K562 (cell line): ENCODE data around the gene AQP9. TPM values are rescaled to one million over a fixed set of nuclear protein-coding genes. Genes with fewer than 3 reads are reported as not detected.

Experiments used
- ATAC-seq: fragments of 200-7000 bp; cut with Tn5 transposase; 3 replicates; pipeline ENCODE4 v1.9.1; 2020; ENCODE audit warnings: moderate library complexity
- BruUV-seq: library from RNA; stranded (reverse); fragments of 400-500 nt; replicated peaks from 2 replicates; lab custom pipeline; 2021; lab: Mats Ljungman, UMichigan
- CTCF ChIA-PET: fragments of 300-600 bp; formaldehyde crosslinking; extraction: SDS; loops from one replicate; lab custom pipeline; 2021; ENCODE audit warnings: low intra/inter-chr PET ratio; lab: Yijun Ruan, JAX
- POLR2A ChIA-PET: fragments of 300-600, 350-650 bp; sonication (Branson Sonifier 250); formaldehyde crosslinking; extraction: SDS; loops from one replicate; lab custom pipeline; 2021; ENCODE audit warnings: antibody characterized with exemption, inconsistent platforms; lab: Yijun Ruan, JAX
- DNase-seq, 4 experiments: peaks; one replicate each; pipeline versions ENCODE4 v3.0.0 to v3.0.0-alpha.2; 2011 to 2018; ENCODE audit warnings: low spot score in 3 of 4, mixed read lengths in 3 of 4; ENCODE audit errors: extremely low read depth in 1 of 4
- FAIRE-seq: peaks from 2 replicates; lab custom pipeline; 2011; peaks lifted over from hg19 to GRCh38; lab: Jason Lieb, UNC
- H2AFZ ChIP-seq: 2 replicates; pipeline ENCODE4 v1.6.0; 2011; ENCODE audit warnings: low read depth, low read length, control low read depth, inconsistent platforms
- H3K27ac ChIP-seq: fragments of 200-600 bp; 3 replicates; pipeline ENCODE4 v1.8.0; 2011; ENCODE audit warnings: low read depth, mild to moderate bottlenecking, control low read depth, inconsistent platforms, low read length, moderate library complexity, mixed read lengths; ENCODE audit errors: extremely low read depth
- H3K27me3 ChIP-seq, 2 experiments: fragments of 300-600 bp in 1 of 2; 2 replicates in 1 of 2; 3 replicates in 1 of 2; pipeline versions ENCODE4 v1.6.0 to v1.8.0; 2011; ENCODE audit warnings: inconsistent platforms in 2 of 2, low read length in 2 of 2, mild to moderate bottlenecking in 1 of 2, mixed read lengths in 1 of 2, moderate library complexity in 1 of 2; ENCODE audit not compliant: control insufficient read depth in 2 of 2, insufficient read depth in 2 of 2
- H3K36me3 ChIP-seq: fragments of 300-600 bp; 3 replicates; pipeline ENCODE4 v1.8.0; 2011; ENCODE audit warnings: mild to moderate bottlenecking, low read length, inconsistent platforms; ENCODE audit not compliant: control insufficient read depth, insufficient read depth
- H3K4me1 ChIP-seq, 2 experiments: fragments of 200-600 bp in 1 of 2; replicated peaks in 1 of 2; 2 replicates in 1 of 2; 3 replicates in 1 of 2; pipeline versions ENCODE4 v1.5.1 to v1.8.0; 2011; ENCODE audit warnings: inconsistent platforms in 2 of 2, low read length in 2 of 2, mild to moderate bottlenecking in 1 of 2, mixed read lengths in 1 of 2, moderate library complexity in 1 of 2; ENCODE audit not compliant: control insufficient read depth in 2 of 2, insufficient read depth in 2 of 2
- H3K4me2 ChIP-seq: 2 replicates; pipeline ENCODE4 v1.6.1; 2011; ENCODE audit warnings: low read length, control low read depth, inconsistent platforms, mixed read lengths; ENCODE audit not compliant: insufficient read depth
- H3K4me3 ChIP-seq: fragments of 200-600 bp; sonication (generic), shearing (Covaris generic); 2 replicates; pipeline ENCODE4 v1.5.1; 2016; ENCODE audit warnings: control low read depth, inconsistent platforms
- H3K79me2 ChIP-seq: fragments of 200-600 bp; 3 replicates; pipeline ENCODE4 v1.8.0; 2011; ENCODE audit warnings: low read length, inconsistent platforms; ENCODE audit not compliant: control insufficient read depth, insufficient read depth
- H3K9ac ChIP-seq, 2 experiments: 2 replicates each; pipeline versions ENCODE4 v1.6.0 to v1.6.1; 2011; ENCODE audit warnings: low read depth in 2 of 2, low read length in 2 of 2, control low read depth in 1 of 2, inconsistent platforms in 1 of 2, mild to moderate bottlenecking in 1 of 2, mixed read lengths in 1 of 2; ENCODE audit not compliant: insufficient read depth in 1 of 2
- H3K9me1 ChIP-seq: one replicate; pipeline ENCODE4 v1.6.0; 2011; ENCODE audit warnings: inconsistent platforms, mild to moderate bottlenecking, low read length, moderate library complexity; ENCODE audit not compliant: control insufficient read depth, insufficient read depth
- H3K9me3 ChIP-seq: replicated peaks from 2 replicates; pipeline ENCODE4 v1.5.1; 2011; ENCODE audit warnings: low read depth, low read length, inconsistent platforms; ENCODE audit not compliant: control insufficient read depth, insufficient read depth
- H4K20me1 ChIP-seq: replicated peaks from 2 replicates; pipeline ENCODE4 v1.6.1; 2011; ENCODE audit warnings: low read length, inconsistent platforms, mixed read lengths; ENCODE audit not compliant: control insufficient read depth, insufficient read depth
- BACH1 ChIP-seq: fragments of 200-800 bp; sonication (Bioruptor generic); IDR thresholded peaks from 2 replicates; pipeline ENCODE4 v1.6.1; 2016; ENCODE audit warnings: missing genetic modification characterization, missing compliant biosample characterization
- DNMT1 ChIP-seq: fragments of 450-650 bp; IDR thresholded peaks from 2 replicates; pipeline ENCODE4 v1.6.1; 2016; ENCODE audit warnings: antibody characterized with exemption, mild to moderate bottlenecking
- EP400 ChIP-seq: fragments of 450-650 bp; IDR thresholded peaks from 2 replicates; pipeline ENCODE4 v1.6.1; 2017; ENCODE audit warnings: antibody characterized with exemption, mild to moderate bottlenecking, moderate library complexity
- MAZ ChIP-seq, 2 experiments: fragments of 450-650 bp in 1 of 2; sonication (generic) in 1 of 2; formaldehyde crosslinking; IDR thresholded peaks in 1 of 2; conservative IDR thresholded peaks in 1 of 2; 2 replicates each; pipeline versions ENCODE4 v1.4.0 to v1.5.0; 2020; ENCODE audit warnings: mild to moderate bottlenecking in 1 of 2, missing genetic modification reagents in 1 of 2
- MCM5 ChIP-seq: fragments of 450-650 bp; IDR thresholded peaks from 2 replicates; pipeline ENCODE4 v1.6.1; 2016; ENCODE audit warnings: low read depth
- MIER1 ChIP-seq: fragments of 450-650 bp; IDR thresholded peaks from 2 replicates; pipeline ENCODE4 v1.6.1; 2016; ENCODE audit warnings: antibody characterized with exemption, mild to moderate bottlenecking, low read depth
- SRSF7 ChIP-seq: fragments of 200-400 bp; formaldehyde crosslinking; optimal IDR thresholded peaks from 2 replicates; pipeline ENCODE3; 2017; ENCODE audit warnings: mild to moderate bottlenecking, low read depth, low read length
- TCF7L2 ChIP-seq: fragments of 150-350 bp; IDR thresholded peaks from 2 replicates; pipeline ENCODE4 v1.6.1; 2016; ENCODE audit warnings: low read depth, mild to moderate bottlenecking, low read length, moderate library complexity
- ZFP30 ChIP-seq: fragments of 250-450 bp; sonication (Bioruptor Pico); IDR thresholded peaks from 2 replicates; pipeline ENCODE4 v1.8.0; 2022; ENCODE audit warnings: moderate library complexity, mild to moderate bottlenecking, inconsistent platforms, borderline replicate concordance
- ZNF551 ChIP-seq: fragments of 250-450 bp; sonication (Bioruptor Pico); IDR thresholded peaks from 2 replicates; pipeline ENCODE4 v1.5.0; 2021; ENCODE audit warnings: mild to moderate bottlenecking, moderate library complexity
- ZNF696 ChIP-seq: fragments of 250-450 bp; sonication (Bioruptor Pico); conservative IDR thresholded peaks from 2 replicates; pipeline ENCODE4 v1.4.0; 2020; ENCODE audit warnings: mild to moderate bottlenecking, moderate library complexity
- ZNF717 ChIP-seq: fragments of 250-450 bp; sonication (Bioruptor Pico); IDR thresholded peaks from 2 replicates; pipeline ENCODE4 v1.5.0; 2021
- in situ Hi-C: fragments of 300-500 bp; cut with MboI; formaldehyde crosslinking; loops from 4 replicates; pipeline ENCODE4 v1.15.0; 2018; ENCODE audit warnings: inconsistent platforms, mixed read lengths
- intact Hi-C: fragments of 100-400 bp; cut with micrococcal nuclease; formaldehyde crosslinking; loops from 2 replicates; pipeline ENCODE4 v1.14.2; 2022
- polyA plus RNA-seq, 8 experiments: library from polyadenylated mRNA; depleted of rRNA in 4 of 8; stranded (reverse) in 5 of 8; unstranded in 3 of 8; fragments of >200 nt; fragmentation: Nextera tagmentation in 2 of 8; fragmentation: Illumina TruSeq in 1 of 8; extraction: Ambion mirVana in 2 of 8; extraction: Trizol in 1 of 8; gene quantifications; 2 replicates each; pipeline versions ENCODE4 v1.2.1 to v1.2.3, GENCODE V29; 2011 to 2014; ENCODE audit warnings: inconsistent platforms in 1 of 8, missing spikeins in 1 of 8
- total RNA-seq, 7 experiments: library from RNA; depleted of rRNA in 6 of 7; stranded (reverse); fragments of >200 nt in 6 of 7; fragmentation: Illumina TruSeq in 2 of 7; extraction: Trizol in 2 of 7; gene quantifications; 2 replicates each; pipeline versions ENCODE4 v1.2.1 to v1.2.3, GENCODE V29; 2011 to 2021; ENCODE audit warnings: low replicate concordance in 1 of 7
- TF ChIP-seq, protein P1 (sequence below): sonication (generic); formaldehyde crosslinking; IDR thresholded peaks from 2 replicates; pipeline ENCODE4 v1.8.0; 2023; ENCODE audit warnings: mild to moderate bottlenecking, missing genetic modification reagents

The AQP9 gene
- total and polyA plus RNA-seq, 9 of the 15 experiments (the other 6 are each of a cell fraction or from before 2014, with no cell fraction given), result 0.04 to 0.33 (median 0.07) TPM; not detected in 4

GRCh38 chr15:58142827-58143461 is 4.8 kb downstream of the AQP9 start (continued):
- no peak for TF ChIP-seq DNMT1
- TF ChIP-seq BACH1 (tag), result no peak
- TF ChIP-seq ZNF696 (CRISPR knock-in tag), result no peak
- TF ChIP-seq ZNF551 (CRISPR knock-in tag), result no peak
- peak in 1 of 2 experiments; percentile 17; a peak in 1 of 4 replicates for TF ChIP-seq MAZ (CRISPR knock-in tag; conservative IDR thresholded peaks at IDR 0.05 in 1 of 2, IDR thresholded peaks at IDR 0.05 in 1 of 2)
- no peak for TF ChIP-seq ZNF717 (CRISPR knock-in tag)
- TF ChIP-seq ZFP30 (CRISPR knock-in tag), result no peak

DNA sequence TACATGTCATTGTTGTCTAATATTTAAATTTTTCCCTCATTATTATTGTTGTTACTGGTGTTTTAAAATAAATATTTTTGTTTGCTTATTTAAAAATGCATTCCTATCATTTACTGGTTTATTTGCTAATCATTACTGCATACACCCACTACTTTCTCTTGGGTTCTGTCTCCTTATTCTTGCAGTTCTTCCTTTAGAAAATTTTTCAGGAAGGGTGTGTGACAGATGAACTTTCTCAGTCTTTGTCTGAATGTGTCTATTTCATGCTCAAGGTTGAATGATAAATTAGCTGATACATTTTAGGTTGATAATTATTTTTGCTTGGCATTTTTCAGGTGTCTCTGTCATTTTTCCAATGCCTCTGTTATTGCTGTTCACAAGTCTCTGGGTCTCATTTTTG is 7.4 kb downstream of the AQP9 start:
- no peak for FAIRE-seq
- Histone ChIP-seq H3K27ac (no peak overlapping the region), H3K4me2 (no peak overlapping the region), H2AFZ (peak overlapping the region; percentile 20; the same call in 1 of the 2 replicates), H4K20me1 (no peaks in the 10 kb centered on the region), H3K4me3 (no peak overlapping the region), H3K79me2 (no peaks in the 10 kb centered on the region), H3K4me1 (peaks cover 0 to 17% of the 10 kb centered on the region in 2 experiments; a peak in 2 of 5 replicates), H3K36me3 (no peaks in the 10 kb centered on the region), H3K9ac (no peak overlapping the region), H3K9me1 (no peaks in the 10 kb centered on the region), H3K9me3 (no peaks in the 10 kb centered on the region)
- in situ Hi-C loops, result no loop called here
- BruUV-seq, result no TSS peak
- no peak for ATAC-seq
- ChIA-PET POLR2A (no interaction called here), CTCF (no interaction called here)
- TF ChIP-seq MIER1 (no peak), TCF7L2 (no peak), EP400 (no peak), MCM5 (no peak), SRSF7 (no peak)
- TF ChIP-seq, protein P1, sequence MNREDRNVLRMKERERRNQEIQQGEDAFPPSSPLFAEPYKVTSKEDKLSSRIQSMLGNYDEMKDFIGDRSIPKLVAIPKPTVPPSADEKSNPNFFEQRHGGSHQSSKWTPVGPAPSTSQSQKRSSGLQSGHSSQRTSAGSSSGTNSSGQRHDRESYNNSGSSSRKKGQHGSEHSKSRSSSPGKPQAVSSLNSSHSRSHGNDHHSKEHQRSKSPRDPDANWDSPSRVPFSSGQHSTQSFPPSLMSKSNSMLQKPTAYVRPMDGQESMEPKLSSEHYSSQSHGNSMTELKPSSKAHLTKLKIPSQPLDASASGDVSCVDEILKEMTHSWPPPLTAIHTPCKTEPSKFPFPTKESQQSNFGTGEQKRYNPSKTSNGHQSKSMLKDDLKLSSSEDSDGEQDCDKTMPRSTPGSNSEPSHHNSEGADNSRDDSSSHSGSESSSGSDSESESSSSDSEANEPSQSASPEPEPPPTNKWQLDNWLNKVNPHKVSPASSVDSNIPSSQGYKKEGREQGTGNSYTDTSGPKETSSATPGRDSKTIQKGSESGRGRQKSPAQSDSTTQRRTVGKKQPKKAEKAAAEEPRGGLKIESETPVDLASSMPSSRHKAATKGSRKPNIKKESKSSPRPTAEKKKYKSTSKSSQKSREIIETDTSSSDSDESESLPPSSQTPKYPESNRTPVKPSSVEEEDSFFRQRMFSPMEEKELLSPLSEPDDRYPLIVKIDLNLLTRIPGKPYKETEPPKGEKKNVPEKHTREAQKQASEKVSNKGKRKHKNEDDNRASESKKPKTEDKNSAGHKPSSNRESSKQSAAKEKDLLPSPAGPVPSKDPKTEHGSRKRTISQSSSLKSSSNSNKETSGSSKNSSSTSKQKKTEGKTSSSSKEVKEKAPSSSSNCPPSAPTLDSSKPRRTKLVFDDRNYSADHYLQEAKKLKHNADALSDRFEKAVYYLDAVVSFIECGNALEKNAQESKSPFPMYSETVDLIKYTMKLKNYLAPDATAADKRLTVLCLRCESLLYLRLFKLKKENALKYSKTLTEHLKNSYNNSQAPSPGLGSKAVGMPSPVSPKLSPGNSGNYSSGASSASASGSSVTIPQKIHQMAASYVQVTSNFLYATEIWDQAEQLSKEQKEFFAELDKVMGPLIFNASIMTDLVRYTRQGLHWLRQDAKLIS (CRISPR knock-in tag), result no peak
- TF ChIP-seq, all 486 proteins: peak for 0
- no peak for DNase-seq
- intact Hi-C loops, result no loop called here
- H3K27me3 ChIP-seq, result no peaks in the 10 kb centered on the region
